Kidney capillary endothelial cell (primary cell): Measurements from ENCODE around the gene PKHD1.

Experiments used
- DNase-seq: peaks from one replicate; pipeline ENCODE4 v3.0.0-alpha.2; 2018; ENCODE audit warnings: low spot score

PKHD1 gene

GRCh38 chr6:52045033-52045432, 42.4 kb downstream of the PKHD1 start:
- DNase-seq: no peak

GRCh38 chr6:52042141-52042885, 45.1 kb downstream of the PKHD1 start:
- no peak for DNase-seq

GRCh38 chr6:52041134-52041533, 46.3 kb downstream of the PKHD1 start:
- no peak for DNase-seq

GRCh38 chr6:52027699-52028098, 59.7 kb downstream of the PKHD1 start:
- DNase-seq: no peak

- DNase-seq: no peak
Observed at GRCh38 chr6:52024451-52025068, 62.9 kb downstream of the PKHD1 start.

GRCh38 chr6:52022675-52023074, 64.7 kb downstream of the PKHD1 start:
- no peak for DNase-seq

- peak; percentile 30 for DNase-seq
Observed at GRCh38 chr6:52020945-52021570, 66.4 kb downstream of the PKHD1 start.

- DNase-seq: no peak
Observed at GRCh38 chr6:52019881-52020280, 67.5 kb downstream of the PKHD1 start.

GRCh38 chr6:52019092-52019491, 68.3 kb downstream of the PKHD1 start:
- DNase-seq: no peak

- DNase-seq: no peak
Observed at GRCh38 chr6:52016915-52017748, 70.3 kb downstream of the PKHD1 start.

GRCh38 chr6:52015953-52016352, 71.5 kb downstream of the PKHD1 start:
- DNase-seq: no peak

- DNase-seq: no peak
Observed at GRCh38 chr6:52014391-52014790, 73.0 kb downstream of the PKHD1 start.

- no peak for DNase-seq
Observed at GRCh38 chr6:52013035-52013434, 74.4 kb downstream of the PKHD1 start.

- DNase-seq: no peak
Observed at GRCh38 chr6:52012582-52012981, 74.8 kb downstream of the PKHD1 start.

- no peak for DNase-seq
Observed at GRCh38 chr6:52010806-52011205, 76.6 kb downstream of the PKHD1 start.

GRCh38 chr6:52010145-52010544, 77.3 kb downstream of the PKHD1 start:
- no peak for DNase-seq

- no peak for DNase-seq
Observed at GRCh38 chr6:52009466-52010140, 77.8 kb downstream of the PKHD1 start.

GRCh38 chr6:52000064-52000463, 87.3 kb downstream of the PKHD1 start:
- no peak for DNase-seq

- no peak for DNase-seq
Observed at GRCh38 chr6:51996296-51996947, 91.0 kb downstream of the PKHD1 start.

GRCh38 chr6:51995214-51995755, 92.1 kb downstream of the PKHD1 start:
- DNase-seq: no peak

GRCh38 chr6:51992876-51993275, 94.5 kb downstream of the PKHD1 start:
- no peak for DNase-seq
